K562 (cell line): ENCODE data around the gene PPIL4. TPM values are rescaled to one million over a fixed set of nuclear protein-coding genes. Genes with fewer than 3 reads are reported as not detected.

Experiments
- ATAC-seq: fragments of 200-7000 bp; cut with Tn5 transposase; 3 replicates; pipeline ENCODE4 v1.9.1; 2020; ENCODE audit warnings: moderate library complexity
- BruUV-seq: library from RNA; stranded (reverse); fragments of 400-500 nt; replicated peaks from 2 replicates; lab custom pipeline; 2021; lab: Mats Ljungman, UMichigan
- CTCF ChIA-PET: fragments of 300-600 bp; formaldehyde crosslinking; extraction: SDS; loops from one replicate; lab custom pipeline; 2021; ENCODE audit warnings: low intra/inter-chr PET ratio; lab: Yijun Ruan, JAX
- POLR2A ChIA-PET: fragments of 300-600, 350-650 bp; sonication (Branson Sonifier 250); formaldehyde crosslinking; extraction: SDS; loops from one replicate; lab custom pipeline; 2021; ENCODE audit warnings: antibody characterized with exemption, inconsistent platforms; lab: Yijun Ruan, JAX
- DNase-seq, 4 experiments: peaks; one replicate each; pipeline versions ENCODE4 v3.0.0 to v3.0.0-alpha.2; 2011 to 2018; ENCODE audit warnings: low spot score in 3 of 4, mixed read lengths in 3 of 4; ENCODE audit errors: extremely low read depth in 1 of 4
- FAIRE-seq: peaks from 2 replicates; lab custom pipeline; 2011; peaks lifted over from hg19 to GRCh38; lab: Jason Lieb, UNC
- H2AFZ ChIP-seq: 2 replicates; pipeline ENCODE4 v1.6.0; 2011; ENCODE audit warnings: low read depth, low read length, control low read depth, inconsistent platforms
- H3K27ac ChIP-seq: fragments of 200-600 bp; 3 replicates; pipeline ENCODE4 v1.8.0; 2011; ENCODE audit warnings: low read depth, mild to moderate bottlenecking, control low read depth, inconsistent platforms, low read length, moderate library complexity, mixed read lengths; ENCODE audit errors: extremely low read depth
- H3K27me3 ChIP-seq, 2 experiments: fragments of 300-600 bp in 1 of 2; 2 replicates in 1 of 2; 3 replicates in 1 of 2; pipeline versions ENCODE4 v1.6.0 to v1.8.0; 2011; ENCODE audit warnings: inconsistent platforms in 2 of 2, low read length in 2 of 2, mild to moderate bottlenecking in 1 of 2, mixed read lengths in 1 of 2, moderate library complexity in 1 of 2; ENCODE audit not compliant: control insufficient read depth in 2 of 2, insufficient read depth in 2 of 2
- H3K36me3 ChIP-seq: fragments of 300-600 bp; 3 replicates; pipeline ENCODE4 v1.8.0; 2011; ENCODE audit warnings: mild to moderate bottlenecking, low read length, inconsistent platforms; ENCODE audit not compliant: control insufficient read depth, insufficient read depth
- H3K4me1 ChIP-seq, 2 experiments: fragments of 200-600 bp in 1 of 2; replicated peaks in 1 of 2; 2 replicates in 1 of 2; 3 replicates in 1 of 2; pipeline versions ENCODE4 v1.5.1 to v1.8.0; 2011; ENCODE audit warnings: inconsistent platforms in 2 of 2, low read length in 2 of 2, mild to moderate bottlenecking in 1 of 2, mixed read lengths in 1 of 2, moderate library complexity in 1 of 2; ENCODE audit not compliant: control insufficient read depth in 2 of 2, insufficient read depth in 2 of 2
- H3K4me2 ChIP-seq: 2 replicates; pipeline ENCODE4 v1.6.1; 2011; ENCODE audit warnings: low read length, control low read depth, inconsistent platforms, mixed read lengths; ENCODE audit not compliant: insufficient read depth
- H3K4me3 ChIP-seq: fragments of 200-600 bp; sonication (generic), shearing (Covaris generic); 2 replicates; pipeline ENCODE4 v1.5.1; 2016; ENCODE audit warnings: control low read depth, inconsistent platforms
- H3K79me2 ChIP-seq: fragments of 200-600 bp; 3 replicates; pipeline ENCODE4 v1.8.0; 2011; ENCODE audit warnings: low read length, inconsistent platforms; ENCODE audit not compliant: control insufficient read depth, insufficient read depth
- H3K9ac ChIP-seq, 2 experiments: 2 replicates each; pipeline versions ENCODE4 v1.6.0 to v1.6.1; 2011; ENCODE audit warnings: low read depth in 2 of 2, low read length in 2 of 2, control low read depth in 1 of 2, inconsistent platforms in 1 of 2, mild to moderate bottlenecking in 1 of 2, mixed read lengths in 1 of 2; ENCODE audit not compliant: insufficient read depth in 1 of 2
- H3K9me1 ChIP-seq: one replicate; pipeline ENCODE4 v1.6.0; 2011; ENCODE audit warnings: inconsistent platforms, mild to moderate bottlenecking, low read length, moderate library complexity; ENCODE audit not compliant: control insufficient read depth, insufficient read depth
- H3K9me3 ChIP-seq: replicated peaks from 2 replicates; pipeline ENCODE4 v1.5.1; 2011; ENCODE audit warnings: low read depth, low read length, inconsistent platforms; ENCODE audit not compliant: control insufficient read depth, insufficient read depth
- H4K20me1 ChIP-seq: replicated peaks from 2 replicates; pipeline ENCODE4 v1.6.1; 2011; ENCODE audit warnings: low read length, inconsistent platforms, mixed read lengths; ENCODE audit not compliant: control insufficient read depth, insufficient read depth
- FOXA3 ChIP-seq, 2 experiments: fragments of 450-650 bp in 1 of 2; sonication (generic) in 1 of 2; formaldehyde crosslinking; IDR thresholded peaks in 1 of 2; conservative IDR thresholded peaks in 1 of 2; 2 replicates each; pipeline versions ENCODE4 v1.4.0 to v1.8.0; 2020 to 2022; ENCODE audit warnings: mild to moderate bottlenecking in 2 of 2, missing genetic modification reagents in 1 of 2
- NCOA4 ChIP-seq: fragments of 450-650 bp; IDR thresholded peaks from 2 replicates; pipeline ENCODE4 v1.6.1; 2018; ENCODE audit warnings: mild to moderate bottlenecking; ENCODE audit not compliant: partially characterized antibody
- NFE2L1 ChIP-seq: fragments of 450-650 bp; IDR thresholded peaks from 2 replicates; pipeline ENCODE4 v1.6.1; 2016; ENCODE audit warnings: missing genetic modification characterization, low read depth, mild to moderate bottlenecking, missing compliant biosample characterization, moderate library complexity, borderline replicate concordance
- NFIC ChIP-seq: fragments of 450-650 bp; IDR thresholded peaks from 2 replicates; pipeline ENCODE4 v1.6.1; 2017; ENCODE audit warnings: mild to moderate bottlenecking, inconsistent platforms
- PHF8 ChIP-seq: fragments of 200-600 bp; sonication (generic); IDR thresholded peaks from 2 replicates; pipeline ENCODE4 v1.6.1; 2012; ENCODE audit warnings: mixed run types, mild to moderate bottlenecking, inconsistent platforms, low read length, moderate library complexity, borderline replicate concordance
- POU5F1 ChIP-seq: fragments of 150-350 bp; IDR thresholded peaks from 2 replicates; pipeline ENCODE4 v1.6.1; 2014; ENCODE audit warnings: borderline replicate concordance, low read length, low read depth, mild to moderate bottlenecking; ENCODE audit not compliant: partially characterized antibody
- RBM17 ChIP-seq: fragments of 200-400 bp; formaldehyde crosslinking; IDR thresholded peaks from 2 replicates; pipeline ENCODE4 v1.6.1; 2017; ENCODE audit warnings: low read depth, mild to moderate bottlenecking, low read length, borderline replicate concordance
- ZNF165 ChIP-seq: fragments of 250-450 bp; sonication (Bioruptor Pico); IDR thresholded peaks from 2 replicates; pipeline ENCODE4 v1.4.0; 2020; ENCODE audit warnings: borderline replicate concordance
- ZNF431 ChIP-seq: sonication (generic); formaldehyde crosslinking; IDR thresholded peaks from 2 replicates; pipeline ENCODE4 v1.8.0; 2022; ENCODE audit warnings: mild to moderate bottlenecking, missing genetic modification reagents
- ZNF507 ChIP-seq: conservative IDR thresholded peaks from 2 replicates; pipeline ENCODE4 v1.6.1; 2017; ENCODE audit warnings: missing genetic modification characterization, missing compliant biosample characterization
- WGBS: fragments of 100-300 bp; shearing (Covaris generic); methylation state at CpG from one replicate; pipeline ENCODE4 v1.1.6; 2016; ENCODE audit warnings: low coverage, mixed read lengths; ENCODE audit not compliant: insufficient coverage; ENCODE audit errors: missing lambda C conversion rate; 5-methylcytosine and 5-hydroxymethylcytosine counted together
- in situ Hi-C: fragments of 300-500 bp; cut with MboI; formaldehyde crosslinking; loops from 4 replicates; pipeline ENCODE4 v1.15.0; 2018; ENCODE audit warnings: inconsistent platforms, mixed read lengths
- intact Hi-C: fragments of 100-400 bp; cut with micrococcal nuclease; formaldehyde crosslinking; loops from 2 replicates; pipeline ENCODE4 v1.14.2; 2022
- polyA plus RNA-seq, 8 experiments: library from polyadenylated mRNA; depleted of rRNA in 4 of 8; stranded (reverse) in 5 of 8; unstranded in 3 of 8; fragments of >200 nt; fragmentation: Nextera tagmentation in 2 of 8; fragmentation: Illumina TruSeq in 1 of 8; extraction: Ambion mirVana in 2 of 8; extraction: Trizol in 1 of 8; gene quantifications; 2 replicates each; pipeline versions ENCODE4 v1.2.1 to v1.2.3, GENCODE V29; 2011 to 2014; ENCODE audit warnings: inconsistent platforms in 1 of 8, missing spikeins in 1 of 8
- total RNA-seq, 7 experiments: library from RNA; depleted of rRNA in 6 of 7; stranded (reverse); fragments of >200 nt in 6 of 7; fragmentation: Illumina TruSeq in 2 of 7; extraction: Trizol in 2 of 7; gene quantifications; 2 replicates each; pipeline versions ENCODE4 v1.2.1 to v1.2.3, GENCODE V29; 2011 to 2021; ENCODE audit warnings: low replicate concordance in 1 of 7
- TF ChIP-seq, protein P1 (sequence below), 2 experiments: fragments of 250-450 bp in 1 of 2; fragments of 450-650 bp in 1 of 2; sonication (Bioruptor Pico) in 1 of 2; IDR thresholded peaks; 2 replicates each; pipeline versions ENCODE4 v1.6.1 to v1.8.0; 2016 to 2021; ENCODE audit warnings: mild to moderate bottlenecking in 2 of 2, moderate library complexity in 2 of 2, missing compliant biosample characterization in 1 of 2, missing genetic modification characterization in 1 of 2
- TF ChIP-seq, protein P2 (sequence below): IDR thresholded peaks from 3 replicates; pipeline ENCODE4 v1.6.1; 2011; ENCODE audit warnings: borderline replicate concordance, mild to moderate bottlenecking, moderate library complexity; ENCODE audit not compliant: insufficient read length; ENCODE audit errors: extremely low read depth
- TF ChIP-seq, protein P3 (sequence below): IDR thresholded peaks from 2 replicates; pipeline ENCODE4 v1.6.1; 2016; ENCODE audit warnings: missing genetic modification characterization, missing compliant biosample characterization

Gene PPIL4
- total and polyA plus RNA-seq, 9 of the 15 experiments (the other 6 are each of a cell fraction or from before 2014, with no cell fraction given) = 14.5 to 55.2 (median 45.9) TPM

GRCh38 chr6:149472241-149472640 lies 73.6 kb downstream of the PPIL4 start:
- peaks cover 0 to 7% of the 10 kb centered on the region in 2 experiments; a peak in 1 of 5 replicates for H3K4me1 ChIP-seq
- 3% methylated on average over 5 of the region's 5 CpGs for WGBS
- TF ChIP-seq NFIC (no peak), ZNF431 (no peak), NFE2L1 (tag) (no peak), ZNF507 (no peak), NCOA4 (no peak), PHF8 (no peak), ZNF165 (CRISPR knock-in tag) (no peak), FOXA3 (CRISPR knock-in tag; conservative IDR thresholded peaks at IDR 0.05 in 1 of 2, IDR thresholded peaks at IDR 0.05 in 1 of 2) (no peak), POU5F1 (no peak), RBM17 (no peak)
- TF ChIP-seq, protein P1, sequence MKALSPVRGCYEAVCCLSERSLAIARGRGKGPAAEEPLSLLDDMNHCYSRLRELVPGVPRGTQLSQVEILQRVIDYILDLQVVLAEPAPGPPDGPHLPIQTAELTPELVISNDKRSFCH (CRISPR knock-in tag; IDR thresholded peaks at IDR 0.05) = no peak
- TF ChIP-seq, protein P1 (tag; IDR thresholded peaks at IDR 0.05) = no peak
- TF ChIP-seq, protein P2, sequence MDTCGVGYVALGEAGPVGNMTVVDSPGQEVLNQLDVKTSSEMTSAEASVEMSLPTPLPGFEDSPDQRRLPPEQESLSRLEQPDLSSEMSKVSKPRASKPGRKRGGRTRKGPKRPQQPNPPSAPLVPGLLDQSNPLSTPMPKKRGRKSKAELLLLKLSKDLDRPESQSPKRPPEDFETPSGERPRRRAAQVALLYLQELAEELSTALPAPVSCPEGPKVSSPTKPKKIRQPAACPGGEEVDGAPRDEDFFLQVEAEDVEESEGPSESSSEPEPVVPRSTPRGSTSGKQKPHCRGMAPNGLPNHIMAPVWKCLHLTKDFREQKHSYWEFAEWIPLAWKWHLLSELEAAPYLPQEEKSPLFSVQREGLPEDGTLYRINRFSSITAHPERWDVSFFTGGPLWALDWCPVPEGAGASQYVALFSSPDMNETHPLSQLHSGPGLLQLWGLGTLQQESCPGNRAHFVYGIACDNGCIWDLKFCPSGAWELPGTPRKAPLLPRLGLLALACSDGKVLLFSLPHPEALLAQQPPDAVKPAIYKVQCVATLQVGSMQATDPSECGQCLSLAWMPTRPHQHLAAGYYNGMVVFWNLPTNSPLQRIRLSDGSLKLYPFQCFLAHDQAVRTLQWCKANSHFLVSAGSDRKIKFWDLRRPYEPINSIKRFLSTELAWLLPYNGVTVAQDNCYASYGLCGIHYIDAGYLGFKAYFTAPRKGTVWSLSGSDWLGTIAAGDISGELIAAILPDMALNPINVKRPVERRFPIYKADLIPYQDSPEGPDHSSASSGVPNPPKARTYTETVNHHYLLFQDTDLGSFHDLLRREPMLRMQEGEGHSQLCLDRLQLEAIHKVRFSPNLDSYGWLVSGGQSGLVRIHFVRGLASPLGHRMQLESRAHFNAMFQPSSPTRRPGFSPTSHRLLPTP = no peak
- TF ChIP-seq, protein P3, sequence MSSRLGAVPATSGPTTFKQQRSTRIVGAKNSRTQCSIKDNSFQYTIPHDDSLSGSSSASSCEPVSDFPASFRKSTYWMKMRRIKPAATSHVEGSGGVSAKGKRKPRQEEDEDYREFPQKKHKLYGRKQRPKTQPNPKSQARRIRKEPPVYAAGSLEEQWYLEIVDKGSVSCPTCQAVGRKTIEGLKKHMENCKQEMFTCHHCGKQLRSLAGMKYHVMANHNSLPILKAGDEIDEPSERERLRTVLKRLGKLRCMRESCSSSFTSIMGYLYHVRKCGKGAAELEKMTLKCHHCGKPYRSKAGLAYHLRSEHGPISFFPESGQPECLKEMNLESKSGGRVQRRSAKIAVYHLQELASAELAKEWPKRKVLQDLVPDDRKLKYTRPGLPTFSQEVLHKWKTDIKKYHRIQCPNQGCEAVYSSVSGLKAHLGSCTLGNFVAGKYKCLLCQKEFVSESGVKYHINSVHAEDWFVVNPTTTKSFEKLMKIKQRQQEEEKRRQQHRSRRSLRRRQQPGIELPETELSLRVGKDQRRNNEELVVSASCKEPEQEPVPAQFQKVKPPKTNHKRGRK = no peak
- TF ChIP-seq, all 486 proteins: peak for 0
- no peaks in the 10 kb centered on the region for H3K36me3 ChIP-seq
- no peak overlapping the region for H3K9ac ChIP-seq
- H3K9me1 ChIP-seq = no peaks in the 10 kb centered on the region
- peaks cover 62 to 88% of the 10 kb centered on the region in 2 experiments for H3K27me3 ChIP-seq
- no peaks in the 10 kb centered on the region for H3K79me2 ChIP-seq
- no peak overlapping the region for H3K4me2 ChIP-seq
- H3K9me3 ChIP-seq = no peaks in the 10 kb centered on the region
- in situ Hi-C loops = no loop called here
- H4K20me1 ChIP-seq = peaks cover 7% of the 10 kb centered on the region; the same call in 1 of the 2 replicates
- no peak overlapping the region for H2AFZ ChIP-seq
- FAIRE-seq = no peak
- CTCF ChIA-PET = no interaction called here
- no peak overlapping the region for H3K27ac ChIP-seq
- no TSS peak for BruUV-seq
- POLR2A ChIA-PET = interaction anchor here (0.6 to 1.1 kb wide), 2 partner anchors 46 to 580 kb away, joined by 3 to 6 read pairs; no protein-coding TSS in a partner anchor
- ATAC-seq = no peak
- no peak overlapping the region for H3K4me3 ChIP-seq
- intact Hi-C loops = no loop called here
- no peak for DNase-seq
